H9 (cell line): ENCODE data around the gene INPP5A. TPM values are rescaled to one million over a fixed set of nuclear protein-coding genes. Genes with fewer than 3 reads are reported as not detected.

Source experiments
- DNase-seq: peaks from one replicate; pipeline ENCODE4 v3.0.0-alpha.2; 2017
- H2AFZ ChIP-seq: one replicate; pipeline ENCODE4 v1.6.1; 2013; ENCODE audit warnings: mild to moderate bottlenecking, low read length, control low read depth, moderate library complexity
- H2AK5ac ChIP-seq: 2 replicates; pipeline ENCODE4 v1.6.1; 2013; ENCODE audit warnings: low read length, control low read depth, mixed read lengths; ENCODE audit not compliant: insufficient read length
- H2BK120ac ChIP-seq: one replicate; pipeline ENCODE4 v1.6.1; 2013; ENCODE audit warnings: low read depth, mild to moderate bottlenecking, low read length, control low read depth, inconsistent platforms; ENCODE audit not compliant: poor library complexity, severe bottlenecking
- H2BK12ac ChIP-seq: 2 replicates; pipeline ENCODE4 v1.6.1; 2013; ENCODE audit warnings: low read length, control low read depth, mixed read lengths, low read depth; ENCODE audit not compliant: insufficient read length
- H2BK15ac ChIP-seq: 2 replicates; pipeline ENCODE4 v1.6.1; 2013; ENCODE audit warnings: low read depth, low read length, control low read depth
- H2BK20ac ChIP-seq: one replicate; pipeline ENCODE4 v1.6.1; 2013; ENCODE audit warnings: low read depth, mild to moderate bottlenecking, low read length, control low read depth, inconsistent platforms; ENCODE audit not compliant: poor library complexity, severe bottlenecking
- H2BK5ac ChIP-seq: 2 replicates; pipeline ENCODE4 v1.6.1; 2013; ENCODE audit warnings: low read length, control low read depth, mixed read lengths; ENCODE audit not compliant: insufficient read length
- H3K14ac ChIP-seq: 2 replicates; pipeline ENCODE4 v1.6.1; 2013; ENCODE audit warnings: low read length, control low read depth; ENCODE audit not compliant: insufficient read depth
- H3K18ac ChIP-seq: 2 replicates; pipeline ENCODE4 v1.6.1; 2013; ENCODE audit warnings: low read depth, mild to moderate bottlenecking, mixed read lengths, low read length, control low read depth; ENCODE audit not compliant: insufficient read length
- H3K23ac ChIP-seq: 2 replicates; pipeline ENCODE4 v1.6.1; 2013; ENCODE audit warnings: low read length, control low read depth, mixed read lengths, low read depth; ENCODE audit not compliant: insufficient read length
- H3K23me2 ChIP-seq: 2 replicates; pipeline ENCODE4 v1.6.1; 2013; ENCODE audit warnings: low read depth, mild to moderate bottlenecking, mixed read lengths, low read length, control low read depth; ENCODE audit not compliant: insufficient read length, poor library complexity, severe bottlenecking
- H3K27ac ChIP-seq: 2 replicates; pipeline ENCODE4 v1.5.1; 2013; ENCODE audit warnings: low read length, control low read depth, mixed read lengths, low read depth; ENCODE audit not compliant: insufficient read length
- H3K27me3 ChIP-seq: 2 replicates; pipeline ENCODE4 v1.6.1; 2013; ENCODE audit warnings: low read length, control low read depth, inconsistent platforms; ENCODE audit not compliant: insufficient read depth
- H3K4ac ChIP-seq: 2 replicates; pipeline ENCODE4 v1.6.1; 2013; ENCODE audit warnings: low read depth, mild to moderate bottlenecking, control low read depth, inconsistent platforms, low read length, moderate library complexity
- H3K4me1 ChIP-seq: 2 replicates; pipeline ENCODE4 v1.6.1; 2013; ENCODE audit warnings: low read length, control low read depth, inconsistent platforms; ENCODE audit not compliant: insufficient read depth
- H3K4me2 ChIP-seq: 2 replicates; pipeline ENCODE4 v1.6.1; 2013; ENCODE audit warnings: low read length, control low read depth, mixed read lengths; ENCODE audit not compliant: insufficient read length, insufficient read depth
- H3K56ac ChIP-seq: 2 replicates; pipeline ENCODE4 v1.6.1; 2013; ENCODE audit warnings: low read depth, mild to moderate bottlenecking, mixed read lengths, low read length, control low read depth; ENCODE audit not compliant: insufficient read length
- H3K79me1 ChIP-seq: 2 replicates; pipeline ENCODE4 v1.6.1; 2013; ENCODE audit warnings: low read depth, mild to moderate bottlenecking, moderate library complexity, low read length, control low read depth, inconsistent platforms; ENCODE audit not compliant: insufficient read depth, poor library complexity, severe bottlenecking
- H3K79me2 ChIP-seq: 2 replicates; pipeline ENCODE4 v1.6.1; 2013; ENCODE audit warnings: low read length, control low read depth, inconsistent platforms; ENCODE audit not compliant: insufficient read depth
- H3K9ac ChIP-seq: 2 replicates; pipeline ENCODE4 v1.6.1; 2013; ENCODE audit warnings: low read length, control low read depth, mixed read lengths; ENCODE audit not compliant: insufficient read length; ENCODE audit errors: extremely low read depth
- H3K9me3 ChIP-seq: one replicate; pipeline ENCODE4 v1.6.1; 2013; ENCODE audit warnings: low read depth, low read length, inconsistent platforms; ENCODE audit not compliant: control insufficient read depth
- H3T11ph ChIP-seq: one replicate; pipeline ENCODE4 v1.6.1; 2013; ENCODE audit warnings: mild to moderate bottlenecking, low read length, control low read depth, inconsistent platforms
- H4K20me1 ChIP-seq: one replicate; pipeline ENCODE4 v1.6.1; 2013; ENCODE audit not compliant: control insufficient read depth, insufficient read length, insufficient read depth
- H4K5ac ChIP-seq: 2 replicates; pipeline ENCODE4 v1.6.1; 2013; ENCODE audit warnings: low read depth, mild to moderate bottlenecking, mixed read lengths, low read length, control low read depth; ENCODE audit not compliant: insufficient read length
- H4K8ac ChIP-seq: replicated peaks from 2 replicates; pipeline ENCODE4 v1.6.1; 2013; ENCODE audit warnings: low read length, control low read depth, mixed read lengths, low read depth; ENCODE audit not compliant: insufficient read length
- H4K91ac ChIP-seq: 2 replicates; pipeline ENCODE4 v1.6.1; 2013; ENCODE audit warnings: low read depth, mild to moderate bottlenecking, moderate library complexity, mixed read lengths, low read length, control low read depth; ENCODE audit not compliant: insufficient read length
- H3K27ac Mint-ChIP-seq, 3 experiments: 2 replicates in 2 of 3; 3 replicates in 1 of 3; pipeline ENCODE4 v1.8.0; 2020 to 2021; ENCODE audit warnings: mixed read lengths in 3 of 3, mild to moderate bottlenecking in 1 of 3, moderate library complexity in 1 of 3
- H3K27me3 Mint-ChIP-seq: 2 replicates; pipeline ENCODE4 v1.8.0; 2021; ENCODE audit warnings: low read depth, mild to moderate bottlenecking, moderate library complexity, mixed read lengths
- H3K36me3 Mint-ChIP-seq, 3 experiments: 2 replicates in 2 of 3; 3 replicates in 1 of 3; pipeline ENCODE4 v1.8.0; 2020 to 2021; ENCODE audit warnings: low read depth in 3 of 3, mixed read lengths in 3 of 3; ENCODE audit not compliant: insufficient read depth in 1 of 3
- H3K4me1 Mint-ChIP-seq, 2 experiments: 2 replicates each; pipeline ENCODE4 v1.8.0; 2020; ENCODE audit warnings: mixed read lengths in 2 of 2
- H3K4me3 Mint-ChIP-seq, 2 experiments: 2 replicates in 1 of 2; 3 replicates in 1 of 2; pipeline ENCODE4 v1.8.0; 2020 to 2021; ENCODE audit warnings: mild to moderate bottlenecking in 2 of 2, mixed read lengths in 2 of 2, moderate library complexity in 1 of 2
- H3K9me3 Mint-ChIP-seq, 2 experiments: 2 replicates in 1 of 2; 3 replicates in 1 of 2; pipeline ENCODE4 v1.8.0; 2020; ENCODE audit warnings: mild to moderate bottlenecking in 2 of 2, mixed read lengths in 2 of 2, moderate library complexity in 1 of 2
- WGBS: extraction: QIAGEN DNeasy Blood & Tissue Kit; methylation state at CpG from one replicate; pipeline ENCODE4 v1.1.7; 2013; ENCODE audit warnings: missing lambda C conversion rate, low lambda C conversion rate, mixed read lengths; ENCODE audit not compliant: insufficient read length; ENCODE audit errors: extremely low coverage; 5-methylcytosine and 5-hydroxymethylcytosine counted together
- total RNA-seq: library from RNA; stranded (reverse); gene quantifications from 2 replicates; pipeline ENCODE4 v1.2.1, GENCODE V29; 2021
- TF ChIP-seq, protein P1 (sequence below): fragments of 200-600 bp; sonication (generic); conservative IDR thresholded peaks from 3 replicates; pipeline ENCODE4 v1.8.0; 2021; ENCODE audit warnings: antibody characterized with exemption, mild to moderate bottlenecking

The INPP5A gene
- total RNA-seq, 1 experiment from 2014 or later, result 17.7 TPM

- no peak overlapping the region for H3K4me3 Mint-ChIP-seq
- no peak overlapping the region for H2BK5ac ChIP-seq
- peaks cover 10 to 15% of the 10 kb centered on the region in 2 experiments for H3K4me1 Mint-ChIP-seq
Measured at GRCh38 chr10:132636358-132636757, 98.8 kb downstream of the INPP5A start.

More at GRCh38 chr10:132636358-132636757, 98.8 kb downstream of the INPP5A start:
- Histone ChIP-seq H4K20me1 (no peaks in the 10 kb centered on the region), H3K4me2 (no peak overlapping the region), H3K23me2 (no peaks in the 10 kb centered on the region), H2BK20ac (no peak overlapping the region), H3K18ac (no peak overlapping the region), H3T11ph (no peak overlapping the region), H3K9ac (no peak overlapping the region), H3K56ac (no peak overlapping the region), H2BK120ac (no peak overlapping the region), H3K23ac (no peak overlapping the region), H2BK15ac (no peak overlapping the region), H3K79me2 (no peaks in the 10 kb centered on the region), H2AK5ac (no peak overlapping the region), H4K8ac (no peak overlapping the region), H3K9me3 (no peaks in the 10 kb centered on the region), H3K27ac (no peak overlapping the region), H4K91ac (no peak overlapping the region), H2AFZ (no peak overlapping the region), H3K4ac (no peak overlapping the region), H2BK12ac (no peak overlapping the region), H4K5ac (no peak overlapping the region), H3K14ac (no peak overlapping the region), H3K79me1 (no peaks in the 10 kb centered on the region), H3K4me1 (no peaks in the 10 kb centered on the region; the same call in 1 of the 2 replicates), H3K27me3 (no peaks in the 10 kb centered on the region)
- no peak overlapping the region for H3K27ac Mint-ChIP-seq
- DNase-seq, result no peak
- no CpG with 5 or more reads among the region's 9 CpGs for WGBS
- H3K27me3 Mint-ChIP-seq, result peaks cover 8% of the 10 kb centered on the region
- TF ChIP-seq, protein P1, sequence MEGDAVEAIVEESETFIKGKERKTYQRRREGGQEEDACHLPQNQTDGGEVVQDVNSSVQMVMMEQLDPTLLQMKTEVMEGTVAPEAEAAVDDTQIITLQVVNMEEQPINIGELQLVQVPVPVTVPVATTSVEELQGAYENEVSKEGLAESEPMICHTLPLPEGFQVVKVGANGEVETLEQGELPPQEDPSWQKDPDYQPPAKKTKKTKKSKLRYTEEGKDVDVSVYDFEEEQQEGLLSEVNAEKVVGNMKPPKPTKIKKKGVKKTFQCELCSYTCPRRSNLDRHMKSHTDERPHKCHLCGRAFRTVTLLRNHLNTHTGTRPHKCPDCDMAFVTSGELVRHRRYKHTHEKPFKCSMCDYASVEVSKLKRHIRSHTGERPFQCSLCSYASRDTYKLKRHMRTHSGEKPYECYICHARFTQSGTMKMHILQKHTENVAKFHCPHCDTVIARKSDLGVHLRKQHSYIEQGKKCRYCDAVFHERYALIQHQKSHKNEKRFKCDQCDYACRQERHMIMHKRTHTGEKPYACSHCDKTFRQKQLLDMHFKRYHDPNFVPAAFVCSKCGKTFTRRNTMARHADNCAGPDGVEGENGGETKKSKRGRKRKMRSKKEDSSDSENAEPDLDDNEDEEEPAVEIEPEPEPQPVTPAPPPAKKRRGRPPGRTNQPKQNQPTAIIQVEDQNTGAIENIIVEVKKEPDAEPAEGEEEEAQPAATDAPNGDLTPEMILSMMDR, result no peak
- peaks cover 7 to 11% of the 10 kb centered on the region in 2 experiments; a peak in 3 of 5 replicates for H3K9me3 Mint-ChIP-seq
- H3K36me3 Mint-ChIP-seq, result no peaks in the 10 kb centered on the region
